PC-3 (cell line): ENCODE results near the gene FOXL2NB. TPM values are rescaled to one million over a fixed set of nuclear protein-coding genes. Genes with fewer than 3 reads are reported as not detected.

Experiments
- ATAC-seq: fragments of 200-7000 bp; cut with Tn5 transposase; 2 replicates; pipeline ENCODE4 v1.9.1; 2020; ENCODE audit warnings: mild to moderate bottlenecking, moderate library complexity
- BruUV-seq: library from RNA; stranded (reverse); fragments of 400-500 nt; replicated peaks from 2 replicates; lab custom pipeline; 2021; lab: Mats Ljungman, UMichigan
- CTCF ChIA-PET: fragments of 300-600 bp; sonication (Branson Sonifier 250); formaldehyde crosslinking; loops from one replicate; lab custom pipeline; 2022; ENCODE audit warnings: antibody characterized with exemption; lab: Charles Lee
- POLR2A ChIA-PET: fragments of 300-600 bp; sonication (Branson Sonifier 250); formaldehyde crosslinking; loops from one replicate; lab custom pipeline; 2022; ENCODE audit warnings: antibody characterized with exemption; ENCODE audit not compliant: unreplicated experiment; lab: Charles Lee
- DNase-seq: peaks from one replicate; pipeline ENCODE4 v3.0.0-alpha.2; 2015
- H2AFZ ChIP-seq: fragments of 300-600 bp; sonication (generic); 2 replicates; pipeline ENCODE4 v1.6.0; 2016; ENCODE audit warnings: antibody characterized with exemption, low read length
- H3F3A ChIP-seq: fragments of 300-600 bp; sonication (generic); one replicate; pipeline ENCODE4 v1.6.0; 2017; ENCODE audit warnings: antibody characterized with exemption, low read length, control low read depth, mild to moderate bottlenecking; ENCODE audit not compliant: unreplicated experiment
- H3K27ac ChIP-seq: fragments of 300-600 bp; sonication (generic); 2 replicates; pipeline ENCODE4 v1.5.1; 2016; ENCODE audit warnings: mild to moderate bottlenecking, low read length
- H3K27me3 ChIP-seq: fragments of 300-600 bp; sonication (generic); 2 replicates; pipeline ENCODE4 v1.6.1; 2016; ENCODE audit warnings: low read length, mixed read lengths
- H3K36me3 ChIP-seq: fragments of 300-600 bp; sonication (generic); 2 replicates; pipeline ENCODE4 v1.6.1; 2016; ENCODE audit warnings: low read depth, mixed run types, low read length, mixed read lengths
- H3K4me1 ChIP-seq: fragments of 300-600 bp; sonication (generic); 2 replicates; pipeline ENCODE4 v1.5.1; 2016; ENCODE audit warnings: low read length; ENCODE audit not compliant: insufficient read depth
- H3K4me2 ChIP-seq: fragments of 300-600 bp; sonication (generic); 2 replicates; pipeline ENCODE4 v1.6.0; 2016; ENCODE audit warnings: low read length
- H3K4me3 ChIP-seq: fragments of 300-600 bp; sonication (generic); 2 replicates; pipeline ENCODE4 v1.5.1; 2016; ENCODE audit warnings: mild to moderate bottlenecking, low read length, mixed read lengths
- H3K79me2 ChIP-seq: fragments of 300-600 bp; sonication (generic); 2 replicates; pipeline ENCODE4 v1.6.1; 2017; ENCODE audit warnings: low read length, mixed read lengths
- H3K9ac ChIP-seq: fragments of 300-600 bp; sonication (generic); 2 replicates; pipeline ENCODE4 v1.6.0; 2016; ENCODE audit warnings: mild to moderate bottlenecking, low read length
- H3K9me2 ChIP-seq: fragments of 300-600 bp; sonication (generic); replicated peaks from 2 replicates; pipeline ENCODE4 v1.6.1; 2016; ENCODE audit warnings: mixed run types, low read length, mixed read lengths
- H3K9me3 ChIP-seq: fragments of 300-600 bp; sonication (generic); 2 replicates; pipeline ENCODE4 v1.6.1; 2016; ENCODE audit warnings: low read length, mixed read lengths
- H4K20me1 ChIP-seq: fragments of 300-600 bp; sonication (generic); 2 replicates; pipeline ENCODE4 v1.6.1; 2016; ENCODE audit warnings: low read length, mixed read lengths
- CTCF ChIP-seq: fragments of 300-600 bp; sonication (generic); conservative IDR thresholded peaks from 2 replicates; pipeline ENCODE4 v1.5.1; 2017; ENCODE audit warnings: antibody characterized with exemption, low read depth, mild to moderate bottlenecking, low read length
- EZH2 ChIP-seq: fragments of 300-600 bp; sonication (generic); IDR thresholded peaks from one replicate; pipeline ENCODE4 v1.6.1; 2017; ENCODE audit warnings: antibody characterized with exemption, mild to moderate bottlenecking, low read length; ENCODE audit not compliant: unreplicated experiment
- EZH2phosphoT487 ChIP-seq: fragments of 300-600 bp; sonication (generic); IDR thresholded peaks from 2 replicates; pipeline ENCODE4 v1.6.1; 2018; ENCODE audit warnings: mild to moderate bottlenecking, antibody characterized with exemption, low read length, borderline replicate concordance
- intact Hi-C: fragments of 100-400 bp; cut with micrococcal nuclease; formaldehyde crosslinking; loops from 2 replicates; pipeline ENCODE4 v1.9.0; 2023
- total RNA-seq: library from RNA; depleted of rRNA; stranded (reverse); fragments of >200 nt; gene quantifications from 2 replicates; pipeline ENCODE4 v1.2.3, GENCODE V29; 2014

Gene FOXL2NB
- total RNA-seq, 1 experiment from 2014 or later = not detected

GRCh38 chr3:138935863-138936740, 10.9 kb upstream of the FOXL2NB start:
- peak overlapping the region; percentile 65 for H3K4me3 ChIP-seq
- H3K27me3 ChIP-seq = no peaks in the 10 kb centered on the region
- peak overlapping the region; percentile 41 for H3K9ac ChIP-seq
- no peaks in the 10 kb centered on the region for H3K79me2 ChIP-seq
- peaks cover 4% of the 10 kb centered on the region; the same call in 1 of the 2 replicates for H3K4me1 ChIP-seq
- intact Hi-C loops = loop anchor here (5.0 to 10.0 kb wide), 2 partner anchors 99 to 391 kb away; no protein-coding TSS in a partner anchor
- no peaks in the 10 kb centered on the region for H3F3A ChIP-seq
- ATAC-seq (peak; percentile 82), DNase-seq (peak; percentile 71)
- ChIA-PET POLR2A (no interaction called here), CTCF (interaction anchor here (0.5 to 1.4 kb wide), 12 partner anchors 12 to 517 kb away, joined by 3 to 12 read pairs (median 6); partner anchors contain the start of gene CEP70)
- no peak for TF ChIP-seq EZH2phosphoT487
- peak; percentile 69 for TF ChIP-seq CTCF
- no TSS peak for BruUV-seq
- no peaks in the 10 kb centered on the region for H4K20me1 ChIP-seq
- no peaks in the 10 kb centered on the region for H3K36me3 ChIP-seq
- no peaks in the 10 kb centered on the region for H3K9me3 ChIP-seq
- no peaks in the 10 kb centered on the region for H3K9me2 ChIP-seq
- H2AFZ ChIP-seq = peak overlapping the region; percentile 94
- peak overlapping the region; percentile 84 for H3K4me2 ChIP-seq
- no peak overlapping the region for H3K27ac ChIP-seq

- ChIA-PET POLR2A (no interaction called here), CTCF (interaction anchor here (0.8 to 1.4 kb wide), 4 partner anchors 16 to 417 kb away, joined by 3 to 12 read pairs (median 6); partner anchors contain the start of gene CEP70)
- peak overlapping the region; percentile 65; the same call in 1 of the 2 replicates for H3K4me3 ChIP-seq
- ATAC-seq (no peak), DNase-seq (no peak)
- no peaks in the 10 kb centered on the region for H3K9me3 ChIP-seq
- no peak overlapping the region for H3K9ac ChIP-seq
- peaks cover 4% of the 10 kb centered on the region; the same call in 1 of the 2 replicates for H3K4me1 ChIP-seq
- H3K4me2 ChIP-seq = peak overlapping the region; percentile 84; the same call in 1 of the 2 replicates
- no peaks in the 10 kb centered on the region for H3K79me2 ChIP-seq
- no peak for TF ChIP-seq CTCF
- TF ChIP-seq EZH2 = no peak
- no peak for TF ChIP-seq EZH2phosphoT487
- no TSS peak for BruUV-seq
- peak overlapping the region; percentile 94 for H2AFZ ChIP-seq
- no peaks in the 10 kb centered on the region for H3F3A ChIP-seq
- H3K27me3 ChIP-seq = no peaks in the 10 kb centered on the region
- H3K27ac ChIP-seq = no peak overlapping the region
- no peaks in the 10 kb centered on the region for H3K9me2 ChIP-seq
- H4K20me1 ChIP-seq = no peaks in the 10 kb centered on the region
- intact Hi-C loops = loop anchor here (5.0 to 10.0 kb wide), 2 partner anchors 98 to 390 kb away; no protein-coding TSS in a partner anchor
- H3K36me3 ChIP-seq = no peaks in the 10 kb centered on the region
Observed at GRCh38 chr3:138936741-138937689, 10.0 kb upstream of the FOXL2NB start.
